ENCODE data around the gene SLC9A5.

The SLC9A5 gene

GRCh38 chr16:67248401-67249177, at the start of gene SLC9A5:
Gene SLC9A5 (plus strand): TSS chr16:67248979. CDS start chr16:67249015, 36 bp downstream.
- Histone ChIP-seq H3K27me3 (ENCODE audit: control insufficient read depth, insufficient read depth, low read length) (peaks cover 30% of the 10 kb centered on the region), H3K4me3 (ENCODE audit: low read length) (peak within 1 kb of the TSS; percentile 76), H3K27ac (ENCODE audit: low read length) (no peak within 1 kb of the TSS), H3K9ac (ENCODE audit: low read length) (peak within 1 kb of the TSS; percentile 46), H3K9me3 (ENCODE audit: control insufficient read depth, low read depth, low read length) (no peaks in the 10 kb centered on the region), H3K36me3 (ENCODE audit: control insufficient read depth, low read depth, low read length) (no peaks in the 10 kb centered on the region), H3K4me1 (ENCODE audit: control insufficient read depth, low read depth, low read length) (peaks cover 24% of the 10 kb centered on the region)

GRCh38 chr16:67199011-67199807, 49.6 kb upstream of the SLC9A5 start, which contains the start of gene ELMO3:
Gene ELMO3 (plus strand): TSS chr16:67199131. CDS start chr16:67199327, 196 bp downstream.
- Histone ChIP-seq H3K4me3 (ENCODE audit: low read length) (peak within 1 kb of the TSS; percentile 21), H3K4me1 (ENCODE audit: control insufficient read depth, low read depth, low read length) (no peaks in the 10 kb centered on the region), H3K9me3 (ENCODE audit: control insufficient read depth, low read depth, low read length) (no peaks in the 10 kb centered on the region), H3K36me3 (ENCODE audit: control insufficient read depth, low read depth, low read length) (peaks cover 48% of the 10 kb centered on the region), H3K27ac (ENCODE audit: low read length) (no peak within 1 kb of the TSS), H3K9ac (ENCODE audit: low read length) (no peak within 1 kb of the TSS), H3K27me3 (ENCODE audit: control insufficient read depth, insufficient read depth, low read length) (no peaks in the 10 kb centered on the region)

- Histone ChIP-seq H3K9me3 (ENCODE audit: control insufficient read depth, low read depth, low read length) (no peaks in the 10 kb centered on the region), H3K4me3 (ENCODE audit: low read length) (peak overlapping the region; percentile 21), H3K36me3 (ENCODE audit: control insufficient read depth, low read depth, low read length) (peaks cover 43% of the 10 kb centered on the region), H3K27ac (ENCODE audit: low read length) (no peak overlapping the region), H3K4me1 (ENCODE audit: control insufficient read depth, low read depth, low read length) (no peaks in the 10 kb centered on the region), H3K9ac (ENCODE audit: low read length) (no peak overlapping the region), H3K27me3 (ENCODE audit: control insufficient read depth, insufficient read depth, low read length) (no peaks in the 10 kb centered on the region)
These were observed 49.0 kb upstream of the SLC9A5 start for GRCh38 chr16:67199808-67200198.

- no peak overlapping the region for H3K9ac ChIP-seq (ENCODE audit: low read length)
- no peaks in the 10 kb centered on the region for H3K9me3 ChIP-seq (ENCODE audit: control insufficient read depth, low read depth, low read length)
- no peak overlapping the region for H3K27ac ChIP-seq (ENCODE audit: low read length)
- peaks cover 36% of the 10 kb centered on the region for H3K36me3 ChIP-seq (ENCODE audit: control insufficient read depth, low read depth, low read length)
- H3K27me3 ChIP-seq (ENCODE audit: control insufficient read depth, insufficient read depth, low read length), result no peaks in the 10 kb centered on the region
- H3K4me1 ChIP-seq (ENCODE audit: control insufficient read depth, low read depth, low read length), result no peaks in the 10 kb centered on the region
- no peak overlapping the region for H3K4me3 ChIP-seq (ENCODE audit: low read length)
These were observed 48.3 kb upstream of the SLC9A5 start for GRCh38 chr16:67200491-67200890.

- H3K4me1 ChIP-seq (ENCODE audit: control insufficient read depth, low read depth, low read length), result no peaks in the 10 kb centered on the region
- no peak overlapping the region for H3K4me3 ChIP-seq (ENCODE audit: low read length)
- no peak overlapping the region for H3K27ac ChIP-seq (ENCODE audit: low read length)
- H3K9ac ChIP-seq (ENCODE audit: low read length), result no peak overlapping the region
- no peaks in the 10 kb centered on the region for H3K9me3 ChIP-seq (ENCODE audit: control insufficient read depth, low read depth, low read length)
- H3K27me3 ChIP-seq (ENCODE audit: control insufficient read depth, insufficient read depth, low read length), result no peaks in the 10 kb centered on the region
- peaks cover 24% of the 10 kb centered on the region for H3K36me3 ChIP-seq (ENCODE audit: control insufficient read depth, low read depth, low read length)
These were observed 47.1 kb upstream of the SLC9A5 start for GRCh38 chr16:67201411-67202345.

- H3K27me3 ChIP-seq (ENCODE audit: control insufficient read depth, insufficient read depth, low read length), result no peaks in the 10 kb centered on the region
- no peaks in the 10 kb centered on the region for H3K9me3 ChIP-seq (ENCODE audit: control insufficient read depth, low read depth, low read length)
- H3K9ac ChIP-seq (ENCODE audit: low read length), result no peak overlapping the region
- H3K27ac ChIP-seq (ENCODE audit: low read length), result no peak overlapping the region
- H3K4me3 ChIP-seq (ENCODE audit: low read length), result no peak overlapping the region
- peaks cover 17% of the 10 kb centered on the region for H3K36me3 ChIP-seq (ENCODE audit: control insufficient read depth, low read depth, low read length)
- H3K4me1 ChIP-seq (ENCODE audit: control insufficient read depth, low read depth, low read length), result no peaks in the 10 kb centered on the region
These were observed 46.4 kb upstream of the SLC9A5 start for GRCh38 chr16:67202426-67202825.

- no peaks in the 10 kb centered on the region for H3K4me1 ChIP-seq (ENCODE audit: control insufficient read depth, low read depth, low read length)
- no peak overlapping the region for H3K9ac ChIP-seq (ENCODE audit: low read length)
- H3K36me3 ChIP-seq (ENCODE audit: control insufficient read depth, low read depth, low read length), result peaks cover 12% of the 10 kb centered on the region
- no peaks in the 10 kb centered on the region for H3K9me3 ChIP-seq (ENCODE audit: control insufficient read depth, low read depth, low read length)
- H3K27ac ChIP-seq (ENCODE audit: low read length), result no peak overlapping the region
- H3K27me3 ChIP-seq (ENCODE audit: control insufficient read depth, insufficient read depth, low read length), result no peaks in the 10 kb centered on the region
- H3K4me3 ChIP-seq (ENCODE audit: low read length), result no peak overlapping the region
These were observed 45.8 kb upstream of the SLC9A5 start for GRCh38 chr16:67202956-67203493.

- Histone ChIP-seq H3K27ac (ENCODE audit: low read length) (no peak overlapping the region), H3K9me3 (ENCODE audit: control insufficient read depth, low read depth, low read length) (no peaks in the 10 kb centered on the region), H3K4me3 (ENCODE audit: low read length) (no peak overlapping the region), H3K36me3 (ENCODE audit: control insufficient read depth, low read depth, low read length) (peaks cover 12% of the 10 kb centered on the region), H3K9ac (ENCODE audit: low read length) (no peak overlapping the region), H3K4me1 (ENCODE audit: control insufficient read depth, low read depth, low read length) (no peaks in the 10 kb centered on the region), H3K27me3 (ENCODE audit: control insufficient read depth, insufficient read depth, low read length) (no peaks in the 10 kb centered on the region)
These were observed 44.7 kb upstream of the SLC9A5 start for GRCh38 chr16:67204076-67204475.

- no peak overlapping the region for H3K9ac ChIP-seq (ENCODE audit: low read length)
- no peaks in the 10 kb centered on the region for H3K9me3 ChIP-seq (ENCODE audit: control insufficient read depth, low read depth, low read length)
- H3K27me3 ChIP-seq (ENCODE audit: control insufficient read depth, insufficient read depth, low read length), result no peaks in the 10 kb centered on the region
- no peak overlapping the region for H3K4me3 ChIP-seq (ENCODE audit: low read length)
- H3K27ac ChIP-seq (ENCODE audit: low read length), result no peak overlapping the region
- H3K36me3 ChIP-seq (ENCODE audit: control insufficient read depth, low read depth, low read length), result peaks cover 12% of the 10 kb centered on the region
- H3K4me1 ChIP-seq (ENCODE audit: control insufficient read depth, low read depth, low read length), result no peaks in the 10 kb centered on the region
These were observed 42.5 kb upstream of the SLC9A5 start for GRCh38 chr16:67206129-67206837.

GRCh38 chr16:67206838-67207248, 41.9 kb upstream of the SLC9A5 start:
- Histone ChIP-seq H3K36me3 (ENCODE audit: control insufficient read depth, low read depth, low read length) (peaks cover 7% of the 10 kb centered on the region), H3K9me3 (ENCODE audit: control insufficient read depth, low read depth, low read length) (no peaks in the 10 kb centered on the region), H3K9ac (ENCODE audit: low read length) (no peak overlapping the region), H3K4me3 (ENCODE audit: low read length) (no peak overlapping the region), H3K27me3 (ENCODE audit: control insufficient read depth, insufficient read depth, low read length) (no peaks in the 10 kb centered on the region), H3K4me1 (ENCODE audit: control insufficient read depth, low read depth, low read length) (no peaks in the 10 kb centered on the region), H3K27ac (ENCODE audit: low read length) (no peak overlapping the region)
